K562 (cell line): Measurements from ENCODE around the gene ASCC2. TPM values are rescaled to one million over a fixed set of nuclear protein-coding genes. Genes with fewer than 3 reads are reported as not detected.

Experiments
- BACH1 ChIP-seq: fragments of 200-800 bp; sonication (Bioruptor generic); IDR thresholded peaks from 2 replicates; pipeline ENCODE4 v1.6.1; 2016; ENCODE audit warnings: missing genetic modification characterization, missing compliant biosample characterization
- CEBPG ChIP-seq, 3 experiments: fragments of 200-800 bp in 1 of 3; sonication (Bioruptor generic) in 1 of 3; sonication (generic) in 1 of 3; formaldehyde crosslinking in 1 of 3; IDR thresholded peaks in 2 of 3; conservative IDR thresholded peaks in 1 of 3; 2 replicates each; pipeline versions ENCODE4 v1.6.1 to v1.8.0; 2016 to 2022; ENCODE audit warnings: missing compliant biosample characterization in 2 of 3, missing genetic modification characterization in 2 of 3, mild to moderate bottlenecking in 1 of 3, missing genetic modification reagents in 1 of 3
- GABPB1 ChIP-seq: sonication (generic); formaldehyde crosslinking; IDR thresholded peaks from 2 replicates; pipeline ENCODE4 v1.8.0; 2022; ENCODE audit warnings: mild to moderate bottlenecking, missing genetic modification reagents
- GTF2A2 ChIP-seq: IDR thresholded peaks from 2 replicates; pipeline ENCODE4 v1.6.1; 2016; ENCODE audit warnings: mild to moderate bottlenecking, missing genetic modification characterization, missing compliant biosample characterization
- HNRNPL ChIP-seq: fragments of 200-400 bp; formaldehyde crosslinking; IDR thresholded peaks from 2 replicates; pipeline ENCODE4 v1.6.1; 2017; ENCODE audit warnings: low read depth, mild to moderate bottlenecking, low read length
- IFI16 ChIP-seq: fragments of 250-450 bp; sonication (Bioruptor Pico); IDR thresholded peaks from 2 replicates; pipeline ENCODE4 v2.1.2; 2022; ENCODE audit warnings: mild to moderate bottlenecking, inconsistent platforms
- KLF10 ChIP-seq: fragments of 250-450 bp; sonication (Bioruptor Pico); IDR thresholded peaks from 2 replicates; pipeline ENCODE4 v1.6.1; 2021; ENCODE audit warnings: matching md5 sums
- L3MBTL2 ChIP-seq: fragments of 450-650 bp; IDR thresholded peaks from 2 replicates; pipeline ENCODE4 v1.6.1; 2016; ENCODE audit warnings: mild to moderate bottlenecking, moderate library complexity
- POLR2AphosphoS5 ChIP-seq: IDR thresholded peaks from 2 replicates; pipeline ENCODE4 v1.6.1; 2011; ENCODE audit warnings: mild to moderate bottlenecking, low read depth, low read length, moderate library complexity; ENCODE audit not compliant: control insufficient read depth, insufficient read depth
- SIN3B ChIP-seq: fragments of 450-650 bp; IDR thresholded peaks from 2 replicates; pipeline ENCODE4 v1.6.1; 2017; ENCODE audit warnings: low read depth, mild to moderate bottlenecking, moderate library complexity
- SMAD1 ChIP-seq: fragments of 150-350 bp; IDR thresholded peaks from 2 replicates; pipeline ENCODE4 v1.6.1; 2014; ENCODE audit warnings: low read length, low read depth; ENCODE audit not compliant: partially characterized antibody
- TCF3 ChIP-seq: sonication (generic); formaldehyde crosslinking; IDR thresholded peaks from 2 replicates; pipeline ENCODE4 v1.4.0; 2020; ENCODE audit warnings: mild to moderate bottlenecking, missing genetic modification reagents
- TFAM ChIP-seq: fragments of 250-450 bp; sonication (Bioruptor Pico); conservative IDR thresholded peaks from 2 replicates; pipeline ENCODE4 v1.5.0; 2021; ENCODE audit warnings: mild to moderate bottlenecking, moderate library complexity
- TOE1 ChIP-seq, 2 experiments: fragments of 450-650 bp in 1 of 2; sonication (generic) in 1 of 2; formaldehyde crosslinking in 1 of 2; IDR thresholded peaks; 2 replicates each; pipeline versions ENCODE4 v1.7.1 to v1.8.0; 2016 to 2022; ENCODE audit warnings: borderline replicate concordance in 2 of 2, mild to moderate bottlenecking in 2 of 2, antibody characterized with exemption in 1 of 2, inconsistent platforms in 1 of 2, low read depth in 1 of 2, missing genetic modification reagents in 1 of 2, moderate library complexity in 1 of 2
- ZNF12 ChIP-seq: sonication (generic); formaldehyde crosslinking; IDR thresholded peaks from 2 replicates; pipeline ENCODE4 v1.4.0; 2020; ENCODE audit warnings: mild to moderate bottlenecking, missing genetic modification reagents
- ZNF408 ChIP-seq: fragments of 250-450 bp; sonication (Bioruptor Pico); IDR thresholded peaks from 2 replicates; pipeline ENCODE4 v1.4.0; 2020; ENCODE audit warnings: low read depth, mild to moderate bottlenecking, moderate library complexity
- ZNF589 ChIP-seq: fragments of 200-800 bp; sonication (Bioruptor generic); IDR thresholded peaks from 2 replicates; pipeline ENCODE4 v1.6.1; 2016; ENCODE audit warnings: low read depth, missing genetic modification characterization, missing compliant biosample characterization
- polyA plus RNA-seq, 8 experiments: library from polyadenylated mRNA; depleted of rRNA in 4 of 8; stranded (reverse) in 5 of 8; unstranded in 3 of 8; fragments of >200 nt; fragmentation: Nextera tagmentation in 2 of 8; fragmentation: Illumina TruSeq in 1 of 8; extraction: Ambion mirVana in 2 of 8; extraction: Trizol in 1 of 8; gene quantifications; 2 replicates each; pipeline versions ENCODE4 v1.2.1 to v1.2.3, GENCODE V29; 2011 to 2014; ENCODE audit warnings: inconsistent platforms in 1 of 8, missing spikeins in 1 of 8
- total RNA-seq, 7 experiments: library from RNA; depleted of rRNA in 6 of 7; stranded (reverse); fragments of >200 nt in 6 of 7; fragmentation: Illumina TruSeq in 2 of 7; extraction: Trizol in 2 of 7; gene quantifications; 2 replicates each; pipeline versions ENCODE4 v1.2.1 to v1.2.3, GENCODE V29; 2011 to 2021; ENCODE audit warnings: low replicate concordance in 1 of 7
- TF ChIP-seq, protein P1 (sequence below): fragments of 450-650 bp; IDR thresholded peaks from 2 replicates; pipeline ENCODE4 v1.6.1; 2016
- TF ChIP-seq, protein P2 (sequence below): sonication (generic); formaldehyde crosslinking; IDR thresholded peaks from 2 replicates; pipeline ENCODE4 v1.4.0; 2020; ENCODE audit warnings: mild to moderate bottlenecking, missing genetic modification reagents
- TF ChIP-seq, protein P3 (sequence below): fragments of 450-650 bp; IDR thresholded peaks from 2 replicates; pipeline ENCODE4 v1.6.1; 2017; ENCODE audit warnings: antibody characterized with exemption, mild to moderate bottlenecking

The ASCC2 gene
- total and polyA plus RNA-seq, 9 of the 15 experiments (the other 6 are each of a cell fraction or from before 2014, with no cell fraction given), result 4.0 to 46.7 (median 26.8) TPM

DNA sequence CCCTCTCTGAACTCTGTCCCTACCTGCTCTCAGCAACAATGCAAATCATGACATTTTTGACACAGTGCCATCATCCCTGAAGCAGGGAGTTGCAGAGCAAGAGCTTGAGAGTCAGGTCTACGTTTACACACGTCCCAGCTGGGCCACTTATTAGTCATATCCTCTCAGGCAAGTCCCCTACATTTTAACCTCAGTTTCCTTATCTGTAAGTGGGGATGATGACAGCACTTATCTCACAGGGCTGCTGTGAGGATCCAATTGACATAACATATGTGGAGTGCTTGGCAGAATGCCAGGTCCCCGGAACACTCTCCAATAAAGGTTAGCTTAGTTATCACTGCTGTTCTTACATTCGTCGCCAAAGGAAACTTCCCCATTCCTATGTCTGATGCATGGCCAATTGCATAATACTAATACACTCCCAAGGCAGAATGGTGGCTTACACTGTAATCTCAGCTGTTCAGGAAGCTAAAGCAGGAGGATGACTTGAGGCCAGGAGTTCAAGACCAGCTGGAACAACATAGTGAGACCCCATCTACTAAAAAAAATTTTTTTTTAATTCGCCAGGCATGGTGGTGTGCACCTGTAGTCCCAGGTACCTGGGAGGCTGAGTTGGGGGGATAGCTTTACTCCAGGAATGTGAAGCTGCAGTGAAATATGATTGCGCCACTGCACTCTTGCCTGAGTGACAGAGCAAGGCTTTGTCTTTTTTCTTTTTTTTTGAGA is 16.6 kb downstream of the ASCC2 start (continued):
- TF ChIP-seq TFAM (no peak), GABPB1 (CRISPR knock-in tag) (no peak), SMAD1 (peak; percentile 99), CEBPG (CRISPR knock-in tag; IDR thresholded peaks at IDR 0.05) (peak; percentile 93), CEBPG (tag; conservative IDR thresholded peaks at IDR 0.05 in 1 of 2, IDR thresholded peaks at IDR 0.05 in 1 of 2) (peak; percentile 96 to 97), TOE1 (IDR thresholded peaks at IDR 0.05; ENCODE audit: borderline replicate concordance) (no peak; the same call in 1 of the 2 replicates), TOE1 (CRISPR knock-in tag; IDR thresholded peaks at IDR 0.05; ENCODE audit: borderline replicate concordance, low read depth) (no peak), KLF10 (no peak), ZNF12 (CRISPR knock-in tag) (peak; percentile 51; the same call in 1 of the 2 replicates), TCF3 (CRISPR knock-in tag) (peak; percentile 92), ZNF589 (CRISPR knock-in tag) (peak; percentile 85), SIN3B (no peak), ZNF408 (CRISPR knock-in tag) (no peak), GTF2A2 (no peak), IFI16 (CRISPR knock-in tag) (no peak), L3MBTL2 (0 out of 2 replicates have a peak, but pooled peaks have one; percentile 20), POLR2AphosphoS5 (peak; percentile 95), BACH1 (tag) (no peak; the same call in 1 of the 2 replicates), HNRNPL (no peak)
- TF ChIP-seq, protein P1, sequence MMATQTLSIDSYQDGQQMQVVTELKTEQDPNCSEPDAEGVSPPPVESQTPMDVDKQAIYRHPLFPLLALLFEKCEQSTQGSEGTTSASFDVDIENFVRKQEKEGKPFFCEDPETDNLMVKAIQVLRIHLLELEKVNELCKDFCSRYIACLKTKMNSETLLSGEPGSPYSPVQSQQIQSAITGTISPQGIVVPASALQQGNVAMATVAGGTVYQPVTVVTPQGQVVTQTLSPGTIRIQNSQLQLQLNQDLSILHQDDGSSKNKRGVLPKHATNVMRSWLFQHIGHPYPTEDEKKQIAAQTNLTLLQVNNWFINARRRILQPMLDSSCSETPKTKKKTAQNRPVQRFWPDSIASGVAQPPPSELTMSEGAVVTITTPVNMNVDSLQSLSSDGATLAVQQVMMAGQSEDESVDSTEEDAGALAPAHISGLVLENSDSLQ, result peak; percentile 79
- TF ChIP-seq, protein P2, sequence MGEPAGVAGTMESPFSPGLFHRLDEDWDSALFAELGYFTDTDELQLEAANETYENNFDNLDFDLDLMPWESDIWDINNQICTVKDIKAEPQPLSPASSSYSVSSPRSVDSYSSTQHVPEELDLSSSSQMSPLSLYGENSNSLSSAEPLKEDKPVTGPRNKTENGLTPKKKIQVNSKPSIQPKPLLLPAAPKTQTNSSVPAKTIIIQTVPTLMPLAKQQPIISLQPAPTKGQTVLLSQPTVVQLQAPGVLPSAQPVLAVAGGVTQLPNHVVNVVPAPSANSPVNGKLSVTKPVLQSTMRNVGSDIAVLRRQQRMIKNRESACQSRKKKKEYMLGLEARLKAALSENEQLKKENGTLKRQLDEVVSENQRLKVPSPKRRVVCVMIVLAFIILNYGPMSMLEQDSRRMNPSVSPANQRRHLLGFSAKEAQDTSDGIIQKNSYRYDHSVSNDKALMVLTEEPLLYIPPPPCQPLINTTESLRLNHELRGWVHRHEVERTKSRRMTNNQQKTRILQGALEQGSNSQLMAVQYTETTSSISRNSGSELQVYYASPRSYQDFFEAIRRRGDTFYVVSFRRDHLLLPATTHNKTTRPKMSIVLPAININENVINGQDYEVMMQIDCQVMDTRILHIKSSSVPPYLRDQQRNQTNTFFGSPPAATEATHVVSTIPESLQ, result 0 out of 2 replicates have a peak, but pooled peaks have one; percentile 33
- TF ChIP-seq, protein P3, sequence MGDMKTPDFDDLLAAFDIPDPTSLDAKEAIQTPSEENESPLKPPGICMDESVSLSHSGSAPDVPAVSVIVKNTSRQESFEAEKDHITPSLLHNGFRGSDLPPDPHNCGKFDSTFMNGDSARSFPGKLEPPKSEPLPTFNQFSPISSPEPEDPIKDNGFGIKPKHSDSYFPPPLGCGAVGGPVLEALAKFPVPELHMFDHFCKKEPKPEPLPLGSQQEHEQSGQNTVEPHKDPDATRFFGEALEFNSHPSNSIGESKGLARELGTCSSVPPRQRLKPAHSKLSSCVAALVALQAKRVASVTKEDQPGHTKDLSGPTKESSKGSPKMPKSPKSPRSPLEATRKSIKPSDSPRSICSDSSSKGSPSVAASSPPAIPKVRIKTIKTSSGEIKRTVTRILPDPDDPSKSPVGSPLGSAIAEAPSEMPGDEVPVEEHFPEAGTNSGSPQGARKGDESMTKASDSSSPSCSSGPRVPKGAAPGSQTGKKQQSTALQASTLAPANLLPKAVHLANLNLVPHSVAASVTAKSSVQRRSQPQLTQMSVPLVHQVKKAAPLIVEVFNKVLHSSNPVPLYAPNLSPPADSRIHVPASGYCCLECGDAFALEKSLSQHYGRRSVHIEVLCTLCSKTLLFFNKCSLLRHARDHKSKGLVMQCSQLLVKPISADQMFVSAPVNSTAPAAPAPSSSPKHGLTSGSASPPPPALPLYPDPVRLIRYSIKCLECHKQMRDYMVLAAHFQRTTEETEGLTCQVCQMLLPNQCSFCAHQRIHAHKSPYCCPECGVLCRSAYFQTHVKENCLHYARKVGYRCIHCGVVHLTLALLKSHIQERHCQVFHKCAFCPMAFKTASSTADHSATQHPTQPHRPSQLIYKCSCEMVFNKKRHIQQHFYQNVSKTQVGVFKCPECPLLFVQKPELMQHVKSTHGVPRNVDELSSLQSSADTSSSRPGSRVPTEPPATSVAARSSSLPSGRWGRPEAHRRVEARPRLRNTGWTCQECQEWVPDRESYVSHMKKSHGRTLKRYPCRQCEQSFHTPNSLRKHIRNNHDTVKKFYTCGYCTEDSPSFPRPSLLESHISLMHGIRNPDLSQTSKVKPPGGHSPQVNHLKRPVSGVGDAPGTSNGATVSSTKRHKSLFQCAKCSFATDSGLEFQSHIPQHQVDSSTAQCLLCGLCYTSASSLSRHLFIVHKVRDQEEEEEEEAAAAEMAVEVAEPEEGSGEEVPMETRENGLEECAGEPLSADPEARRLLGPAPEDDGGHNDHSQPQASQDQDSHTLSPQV, result peak; percentile 31; the same call in 1 of the 2 replicates
